Activated T-helper 1 cell treated with Interleukin-2 at 50 U/mL for 16 hours (primary cell): Measurements from ENCODE around the gene EML2.

Experiments
- DNase-seq: peaks from one replicate; pipeline ENCODE4 v3.0.0-alpha.2; 2020; ENCODE audit warnings: low read depth

Gene EML2

DNA sequence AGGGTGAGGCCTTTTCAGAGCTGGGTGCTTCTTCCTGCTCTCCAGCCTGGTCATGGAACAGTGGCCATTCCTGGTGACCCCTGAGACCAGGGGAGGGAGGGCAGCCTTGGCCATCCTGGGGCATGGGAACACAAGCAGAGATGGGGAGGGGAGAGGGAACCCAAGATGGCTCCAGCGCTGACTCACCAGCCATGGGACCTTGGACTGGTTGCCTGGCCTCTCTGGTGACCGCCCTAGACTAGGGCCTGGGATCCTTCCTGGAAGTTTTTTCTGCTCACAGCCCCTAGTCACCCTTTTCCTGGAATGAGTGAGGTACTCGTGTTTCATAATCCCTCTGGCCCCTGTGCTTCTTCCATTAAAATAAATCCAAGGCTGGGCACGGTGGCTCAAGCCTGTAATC lies 51.3 kb downstream of the EML2 start:
- DNase-seq, result no peak

DNA sequence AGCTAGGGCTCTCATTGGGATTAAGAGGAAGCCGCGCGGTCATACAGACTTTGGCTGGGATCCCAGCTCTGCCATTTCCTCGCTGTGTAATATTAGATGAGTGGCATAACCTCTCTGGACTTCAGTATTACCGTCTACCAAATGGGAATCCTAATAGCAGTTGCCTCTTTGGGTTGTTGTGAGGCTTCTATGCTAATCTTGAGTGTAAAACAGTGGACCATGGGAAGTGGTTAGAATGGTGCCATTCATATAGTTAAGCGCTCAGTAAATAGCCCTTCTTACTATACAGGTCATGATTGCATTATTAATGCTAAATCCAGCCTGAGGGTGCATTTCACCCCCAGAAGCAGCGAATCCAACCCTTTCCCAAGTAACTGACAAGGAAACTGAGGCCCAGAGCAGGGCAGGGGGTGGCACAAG lies 54.0 kb downstream of the EML2 start:
- no peak for DNase-seq

DNA sequence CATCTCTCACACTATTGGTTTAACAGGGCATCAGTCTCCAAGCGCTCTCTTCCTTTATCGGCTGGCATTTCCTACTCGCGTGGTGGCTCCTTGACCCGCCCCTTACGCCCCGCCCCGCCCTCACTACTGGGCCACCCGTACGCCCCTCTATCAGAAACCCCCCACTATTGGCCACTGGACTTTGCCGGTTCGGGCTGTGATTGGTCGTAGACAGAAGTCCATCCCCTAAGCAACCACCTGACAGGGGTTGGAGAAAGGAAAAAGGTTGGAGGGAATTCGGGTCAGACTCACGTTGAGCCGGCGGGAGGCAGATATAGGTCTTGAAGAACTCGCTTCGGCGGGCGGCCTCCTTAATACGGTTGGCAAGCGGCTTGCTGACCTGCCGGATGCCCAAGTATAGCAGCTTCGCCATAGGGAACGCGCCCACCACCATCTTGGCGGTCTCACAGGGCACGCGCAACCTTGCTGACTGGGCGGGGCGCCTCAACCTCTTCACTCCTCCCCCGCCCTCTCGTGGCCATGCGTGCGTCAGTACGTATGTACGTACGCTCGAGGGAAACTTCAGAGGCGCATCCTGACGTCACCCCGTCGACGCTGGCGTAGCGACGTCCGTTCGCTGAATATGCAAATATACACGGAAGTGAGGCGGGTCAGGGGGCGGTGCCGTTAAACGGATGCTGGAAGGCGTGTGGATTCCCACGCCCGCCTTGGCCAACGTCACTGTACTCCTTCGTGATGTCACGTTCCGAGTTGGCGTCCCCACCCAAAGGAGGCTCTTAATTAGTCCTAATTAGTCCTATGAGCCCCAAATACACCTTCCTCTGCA lies 54.7 kb downstream of the EML2 start, which contains the start of gene OPA3:
Gene OPA3 (minus strand): TSS at position 471 of the 826 bp plus-strand sequence. CDS start 38 bp downstream, at position 433.
- peak; percentile 96 for DNase-seq

DNA sequence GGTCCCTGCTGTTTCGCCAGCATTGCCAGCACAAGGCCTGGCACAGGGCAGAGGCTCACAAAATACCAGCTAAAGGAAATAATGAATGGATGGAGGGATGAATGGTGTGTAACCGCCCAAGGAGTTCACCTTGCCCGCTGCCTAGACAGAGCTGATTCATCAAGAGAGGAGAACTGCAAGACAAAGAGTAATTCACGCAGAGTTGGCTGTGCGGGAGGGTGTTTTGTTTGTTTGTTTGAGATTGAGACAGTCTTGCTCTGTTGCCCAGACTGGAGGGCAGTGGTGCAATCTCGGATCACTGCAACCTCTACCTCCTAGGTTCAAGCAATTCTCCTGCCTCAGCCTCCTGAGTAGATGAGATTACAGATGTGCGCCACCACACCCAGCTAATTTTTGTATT lies 57.6 kb downstream of the EML2 start:
- no peak for DNase-seq

DNA sequence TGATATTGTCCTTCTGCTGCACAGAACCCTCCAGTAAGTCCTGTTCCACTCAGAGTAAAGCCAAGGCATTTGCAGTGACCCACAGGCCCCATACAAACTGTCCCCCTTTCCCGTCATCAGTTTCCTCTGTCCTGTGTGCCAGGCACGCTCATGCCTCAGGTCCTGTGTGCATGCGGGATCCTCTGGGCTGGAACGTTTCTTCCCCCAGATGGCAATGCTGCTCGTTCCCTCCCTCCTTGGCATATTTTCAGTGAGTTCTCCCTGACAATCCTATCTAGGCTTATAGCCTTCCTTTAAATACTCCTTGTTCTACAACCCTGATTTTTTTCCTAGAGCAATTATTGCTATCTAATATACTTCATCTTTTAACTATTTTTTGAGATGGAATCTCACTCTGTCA lies 60.3 kb downstream of the EML2 start:
- DNase-seq, result no peak

DNA sequence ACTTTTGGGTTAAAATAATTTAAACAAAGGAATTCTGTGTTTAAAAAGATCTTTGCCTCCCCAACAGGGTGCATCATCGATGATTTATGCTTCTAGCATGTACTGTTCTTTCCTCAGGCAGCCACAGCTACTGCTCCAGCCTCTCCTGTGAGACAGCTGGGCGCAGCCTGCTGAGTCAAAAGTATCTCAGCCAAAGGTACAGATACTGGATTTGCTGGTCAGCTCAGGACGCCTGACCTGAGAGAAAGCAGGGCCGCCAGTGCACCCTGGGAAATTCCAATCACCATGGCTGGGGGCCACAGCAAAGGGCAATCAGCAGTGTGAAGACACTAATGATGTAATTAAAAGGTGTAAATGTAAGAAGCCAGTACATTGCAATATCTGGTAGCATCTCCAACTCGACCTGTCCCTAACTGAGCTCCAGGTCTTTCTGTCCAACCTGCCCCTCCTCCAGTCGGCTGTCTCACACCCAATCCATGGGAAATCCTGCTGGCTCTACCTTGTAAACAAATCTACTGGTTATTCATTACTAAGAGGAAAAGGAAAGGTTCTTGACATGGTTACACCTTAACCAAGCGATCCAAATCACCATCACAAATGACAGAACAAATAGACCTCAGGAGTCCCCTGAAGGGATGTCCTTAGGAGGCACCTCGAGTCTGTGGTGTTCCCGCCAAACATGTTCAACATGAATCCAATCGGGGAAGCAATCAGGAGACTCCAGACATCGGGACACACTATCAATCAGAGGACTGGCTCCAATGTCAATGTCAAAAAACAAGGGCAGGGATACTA lies 61.9 kb downstream of the EML2 start:
- no peak for DNase-seq

DNA sequence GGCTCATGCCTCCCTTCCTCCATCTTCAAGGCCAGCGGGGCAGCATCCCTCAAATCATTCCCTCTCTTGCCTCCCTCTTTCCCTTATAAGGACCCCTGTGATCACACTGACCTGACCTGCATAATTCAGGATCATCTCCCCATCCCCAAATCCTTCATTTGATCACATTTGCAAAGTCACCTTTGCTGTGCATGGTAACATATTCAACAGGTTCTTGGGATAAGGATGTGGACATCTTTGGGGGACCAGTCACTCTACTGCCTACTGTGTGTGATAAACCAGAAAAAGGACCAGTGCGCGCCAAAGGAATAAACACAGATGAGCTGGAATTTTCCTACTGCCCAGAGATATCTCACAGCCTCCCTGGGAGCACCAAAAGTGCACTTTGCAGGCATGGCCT lies 62.5 kb downstream of the EML2 start:
- DNase-seq, result no peak

DNA sequence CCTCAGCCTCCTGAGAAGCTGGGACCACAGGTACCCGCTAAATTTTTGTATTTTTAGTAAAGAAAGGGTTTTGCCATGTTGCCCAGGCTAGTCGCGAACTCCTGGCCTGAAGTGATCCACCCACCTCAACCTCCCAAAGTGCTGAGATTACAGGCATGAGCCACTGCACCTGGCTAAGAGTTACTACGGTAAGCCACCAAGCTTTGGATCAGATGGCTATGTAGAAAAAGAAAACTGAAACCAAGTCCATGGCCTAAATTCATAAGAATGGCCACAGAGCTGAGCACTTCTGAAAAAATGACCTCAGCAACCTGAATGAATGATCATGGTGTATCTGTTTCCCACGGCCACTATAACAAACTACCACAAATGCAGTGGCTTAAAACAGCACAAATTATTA lies 64.0 kb downstream of the EML2 start:
- no peak for DNase-seq

DNA sequence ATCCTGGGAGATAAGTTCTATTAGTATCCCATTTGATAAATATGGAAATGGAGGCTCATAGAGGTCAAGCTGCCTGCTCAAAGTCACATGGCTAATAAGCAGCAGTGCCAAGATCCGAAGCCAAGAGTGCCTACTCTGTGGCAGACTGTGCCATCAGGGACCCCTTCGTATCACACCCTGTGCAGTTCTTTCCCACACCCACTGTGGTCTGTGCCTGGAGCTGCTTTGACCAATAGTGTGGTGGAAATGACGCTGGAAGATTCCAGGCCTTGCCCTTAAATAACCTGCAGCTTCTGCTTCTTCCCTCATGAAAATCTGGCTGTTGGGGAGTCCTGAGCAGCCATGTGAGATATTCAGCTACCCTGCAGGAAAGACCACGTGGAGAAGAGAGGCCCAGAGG lies 64.7 kb downstream of the EML2 start:
- no peak for DNase-seq

DNA sequence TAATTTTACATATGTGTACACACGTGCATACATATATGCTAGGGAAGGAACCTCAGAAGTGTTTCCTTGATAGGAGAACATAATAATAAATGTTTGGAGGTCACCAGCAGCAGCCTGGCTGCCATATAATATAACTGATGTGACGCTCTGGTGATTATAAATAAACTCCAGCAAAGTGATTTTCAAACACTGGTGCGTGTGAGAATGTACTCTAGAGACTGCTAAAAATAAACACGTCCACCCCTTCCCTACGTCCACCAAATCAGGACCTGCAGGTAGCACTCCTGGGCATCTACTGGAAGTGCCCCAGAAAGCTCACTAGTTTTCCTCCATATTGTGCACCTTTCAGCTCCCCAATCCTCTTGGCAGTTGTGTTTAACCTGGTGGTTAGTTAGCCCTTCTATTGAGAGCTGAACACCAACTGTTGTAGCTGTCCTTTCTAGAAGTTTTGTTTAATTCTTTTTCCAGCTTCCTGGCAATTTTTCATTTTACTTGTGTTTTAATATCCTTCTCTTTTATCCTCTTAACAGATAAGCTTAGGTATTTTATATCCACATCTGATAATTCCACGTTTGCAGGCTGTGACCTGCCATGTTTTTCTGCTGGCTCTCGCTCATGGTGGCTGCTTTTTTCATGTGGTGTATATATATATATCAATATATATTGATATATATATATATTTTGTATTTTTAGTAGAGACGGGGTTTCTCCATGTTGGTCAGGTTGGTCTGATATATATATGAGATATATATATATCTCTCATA lies 67.6 kb downstream of the EML2 start:
- no peak for DNase-seq

DNA sequence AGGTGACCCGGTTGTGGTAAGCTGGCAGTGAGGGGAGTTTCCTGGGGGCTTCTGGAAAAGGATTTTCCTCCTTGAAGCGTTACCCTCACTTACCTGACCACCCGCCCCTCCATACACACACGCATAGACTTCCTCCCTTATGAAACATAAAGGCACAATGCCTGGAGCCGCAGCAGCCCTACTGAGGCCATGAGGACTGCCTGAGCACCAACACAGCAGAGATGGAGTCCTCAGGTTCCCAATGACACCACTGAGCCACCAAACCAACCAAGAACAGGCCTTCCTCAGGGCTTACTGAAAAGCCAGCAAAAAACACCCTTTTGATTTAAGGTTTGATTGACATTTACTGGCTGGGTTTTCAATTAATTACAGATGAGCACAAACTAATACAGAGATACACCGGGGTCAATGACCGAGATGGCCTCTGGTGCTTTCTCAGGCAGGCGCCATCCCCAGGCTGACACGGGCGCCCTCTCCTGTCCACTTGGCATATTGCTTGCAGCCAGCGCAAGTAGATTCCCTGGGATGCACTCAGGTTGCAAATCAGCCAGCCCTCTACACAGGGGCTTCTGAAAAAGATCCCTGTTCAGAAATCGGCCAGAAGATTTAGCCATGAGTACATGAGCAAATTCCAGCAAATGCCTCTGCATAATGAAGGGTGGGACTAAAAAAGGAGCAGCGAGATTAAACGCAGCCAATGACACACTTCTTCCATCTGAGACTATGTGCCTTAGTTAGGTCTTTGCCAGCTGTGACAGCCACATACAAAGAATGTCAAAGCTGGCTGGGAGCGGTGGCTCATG lies 69.4 kb downstream of the EML2 start:
- peak; percentile 30 for DNase-seq

DNA sequence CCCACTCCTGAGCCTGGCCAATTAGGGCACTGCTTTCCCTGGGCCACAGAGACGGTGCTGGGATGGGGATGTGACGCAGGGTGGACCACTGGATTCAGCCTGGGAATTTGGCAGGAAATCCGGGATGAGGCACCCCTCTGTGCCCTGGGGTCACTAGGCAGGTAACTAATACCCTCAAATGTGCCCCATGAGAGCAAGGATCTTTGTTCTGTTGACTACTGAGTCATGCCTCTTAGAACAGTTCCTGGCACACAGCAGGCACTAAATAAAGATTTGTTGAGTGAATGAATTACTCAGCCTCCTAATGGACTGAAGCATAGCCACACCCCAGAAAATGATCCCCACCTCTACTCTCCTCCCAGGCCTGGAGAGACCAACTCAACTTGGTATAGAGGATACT lies 70.5 kb downstream of the EML2 start:
- DNase-seq, result no peak

DNA sequence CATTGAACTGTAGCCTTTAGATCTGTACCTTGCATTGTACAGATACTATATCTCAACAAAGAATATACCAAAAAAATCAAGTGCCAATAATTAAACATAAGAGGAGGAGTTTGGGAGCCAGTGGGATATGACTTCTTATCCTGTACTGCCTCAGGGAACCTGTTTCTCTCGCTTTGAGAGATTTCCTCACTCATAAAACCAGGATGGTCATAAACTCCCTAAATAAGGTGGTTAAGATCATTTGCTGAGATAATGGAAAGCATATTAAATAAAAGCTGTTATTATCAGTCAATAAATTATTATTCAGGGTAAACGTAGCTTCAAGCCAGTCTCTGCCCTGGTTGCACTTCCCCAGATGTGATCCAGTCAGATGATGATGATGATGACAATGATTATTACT lies 71.6 kb downstream of the EML2 start:
- no peak for DNase-seq

DNA sequence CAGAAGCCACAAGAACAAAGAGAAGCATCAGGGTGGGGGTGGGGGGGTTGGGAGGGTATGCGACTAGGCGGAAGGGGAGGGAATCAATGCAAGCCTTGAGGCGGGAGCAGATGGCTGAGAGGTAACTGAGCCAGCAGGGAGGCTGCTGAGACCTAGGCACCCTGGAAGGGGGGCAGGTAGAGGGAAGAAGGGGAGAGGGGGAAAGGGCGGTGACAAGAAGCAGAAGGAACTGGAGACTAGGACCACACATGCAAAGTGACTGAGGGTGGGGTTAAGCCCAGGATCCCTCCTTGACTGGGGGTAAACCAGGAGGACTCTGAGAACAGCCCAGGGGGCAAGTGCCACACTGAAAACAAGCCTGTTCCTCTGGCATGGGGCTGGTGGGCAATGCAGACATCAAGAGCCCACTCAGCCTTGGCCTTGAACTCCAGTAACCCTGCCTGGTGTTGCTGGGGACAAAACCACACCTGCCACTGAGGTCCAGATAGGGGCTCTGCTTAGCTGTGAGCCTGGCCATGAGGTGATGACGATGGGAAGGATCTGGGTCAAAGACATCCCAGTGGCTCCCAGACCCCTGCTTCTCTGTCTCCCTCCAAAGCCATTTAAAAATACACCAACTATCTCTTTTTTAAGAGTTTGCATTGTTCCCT lies 74.9 kb downstream of the EML2 start:
- no peak for DNase-seq

DNA sequence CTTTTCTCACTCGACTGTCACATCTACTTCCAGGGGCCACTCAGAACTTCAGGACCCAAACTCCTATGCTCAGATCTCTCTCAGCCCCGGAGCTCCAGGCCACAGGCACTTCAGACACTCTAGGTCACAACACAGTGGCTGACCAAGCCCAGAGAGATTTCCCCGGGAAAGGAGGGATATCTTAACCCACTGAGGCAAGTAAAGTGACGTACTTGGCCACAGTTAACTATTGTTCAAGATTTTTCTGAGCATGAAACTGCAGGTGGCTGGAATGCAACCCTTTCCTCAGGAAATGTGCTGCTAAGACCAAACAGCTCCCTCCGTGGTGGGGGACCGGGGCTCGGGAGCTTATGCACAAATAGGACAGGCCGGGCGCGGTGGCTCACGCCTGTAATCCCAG lies 78.5 kb downstream of the EML2 start:
- DNase-seq, result no peak

DNA sequence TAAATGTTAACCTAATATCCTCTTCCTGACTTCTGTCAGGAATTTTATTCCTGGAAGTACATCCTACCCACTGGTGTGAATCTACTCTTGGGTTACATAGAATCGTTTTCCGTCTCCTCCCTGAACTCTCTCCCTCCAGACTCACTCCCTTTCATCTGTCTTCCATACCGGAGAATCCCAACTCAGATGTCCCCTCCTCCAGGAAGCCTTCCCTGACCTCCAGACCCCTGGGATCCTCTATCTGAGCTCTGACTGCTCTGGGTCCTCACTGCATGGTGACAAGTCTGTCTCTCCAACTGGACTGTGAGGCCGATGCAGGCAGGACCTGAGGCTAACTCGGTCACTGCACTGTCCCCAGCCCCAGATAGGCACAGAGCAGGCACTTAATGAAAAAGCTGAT lies 79.2 kb downstream of the EML2 start:
- no peak for DNase-seq
